MM.1S (cell line): ENCODE data around the gene FIBP.

Experiments used
- DNase-seq: peaks from one replicate; pipeline ENCODE4 v3.0.0-alpha.2; 2015
- H2AFZ ChIP-seq: fragments of 300-600 bp; sonication (generic); 2 replicates; pipeline ENCODE4 v1.6.0; 2016; ENCODE audit warnings: antibody characterized with exemption, low read length
- H3F3A ChIP-seq: fragments of 300-600 bp; sonication (generic); 2 replicates; pipeline ENCODE4 v1.6.1; 2016; ENCODE audit warnings: mild to moderate bottlenecking, antibody characterized with exemption, low read length, moderate library complexity, mixed read lengths; ENCODE audit not compliant: insufficient read depth
- H3K27ac ChIP-seq: fragments of 300-600 bp; sonication (generic); 2 replicates; pipeline ENCODE4 v1.5.1; 2016; ENCODE audit warnings: mild to moderate bottlenecking, low read length
- H3K27me3 ChIP-seq: fragments of 300-600 bp; sonication (generic); replicated peaks from 2 replicates; pipeline ENCODE4 v1.6.0; 2016; ENCODE audit warnings: low read length; ENCODE audit not compliant: insufficient read depth
- H3K36me3 ChIP-seq: fragments of 300-600 bp; sonication (generic); replicated peaks from 2 replicates; pipeline ENCODE4 v1.6.1; 2016; ENCODE audit warnings: mild to moderate bottlenecking, low read length, mixed read lengths; ENCODE audit not compliant: insufficient read depth
- H3K4me1 ChIP-seq: fragments of 300-600 bp; sonication (generic); 2 replicates; pipeline ENCODE4 v1.6.1; 2016; ENCODE audit warnings: low read length, mixed read lengths
- H3K4me2 ChIP-seq: fragments of 300-600 bp; sonication (generic); 2 replicates; pipeline ENCODE4 v1.6.0; 2016; ENCODE audit warnings: low read depth, low read length
- H3K4me3 ChIP-seq: fragments of 300-600 bp; sonication (generic); 2 replicates; pipeline ENCODE4 v1.5.1; 2016; ENCODE audit warnings: low read length, mixed read lengths
- H3K79me2 ChIP-seq: fragments of 300-600 bp; sonication (generic); 2 replicates; pipeline ENCODE4 v1.6.1; 2016; ENCODE audit warnings: mixed run types, low read length, mixed read lengths
- H3K9ac ChIP-seq: fragments of 300-600 bp; sonication (generic); 2 replicates; pipeline ENCODE4 v1.6.1; 2016; ENCODE audit warnings: low read length, mixed read lengths
- H3K9me2 ChIP-seq: fragments of 300-600 bp; sonication (generic); replicated peaks from 2 replicates; pipeline ENCODE4 v1.6.1; 2016; ENCODE audit warnings: mild to moderate bottlenecking, low read length, mixed read lengths; ENCODE audit not compliant: insufficient read depth
- H3K9me3 ChIP-seq: fragments of 300-600 bp; sonication (generic); replicated peaks from 2 replicates; pipeline ENCODE4 v1.6.1; 2016; ENCODE audit warnings: mild to moderate bottlenecking, low read length, mixed read lengths; ENCODE audit not compliant: insufficient read depth
- H4K20me1 ChIP-seq: fragments of 300-600 bp; sonication (generic); 2 replicates; pipeline ENCODE4 v1.6.1; 2016; ENCODE audit warnings: mild to moderate bottlenecking, low read length, moderate library complexity, mixed read lengths; ENCODE audit not compliant: insufficient read depth
- CTCF ChIP-seq: fragments of 300-600 bp; sonication (generic); IDR thresholded peaks from 2 replicates; pipeline ENCODE4 v1.5.1; 2016; ENCODE audit warnings: antibody characterized with exemption, low read length, mixed read lengths
- EZH2 ChIP-seq: fragments of 300-600 bp; sonication (generic); optimal IDR thresholded peaks from 2 replicates; pipeline ENCODE3; 2017; ENCODE audit warnings: low read depth, mild to moderate bottlenecking, antibody characterized with exemption, low read length, mixed read lengths
- EZH2phosphoT487 ChIP-seq: fragments of 300-600 bp; sonication (generic); IDR thresholded peaks from 2 replicates; pipeline ENCODE4 v1.6.1; 2018; ENCODE audit warnings: antibody characterized with exemption, low read length

The FIBP gene

GRCh38 chr11:65903715-65904114 lies 15.4 kb upstream of the FIBP start:
- no peak for DNase-seq
- H3K27ac ChIP-seq: no peak overlapping the region

GRCh38 chr11:65903068-65903481 lies 14.8 kb upstream of the FIBP start:
- Histone ChIP-seq H3K4me3 (no peak overlapping the region), H3K4me1 (peaks cover 27% of the 10 kb centered on the region), H3K27ac (no peak overlapping the region), H3K9me2 (no peaks in the 10 kb centered on the region), H3K4me2 (no peak overlapping the region), H3K9ac (no peak overlapping the region), H3F3A (peaks cover 9% of the 10 kb centered on the region; the same call in 1 of the 2 replicates), H3K9me3 (no peaks in the 10 kb centered on the region), H4K20me1 (no peaks in the 10 kb centered on the region), H3K27me3 (peaks cover 11% of the 10 kb centered on the region; the same call in 1 of the 2 replicates), H3K36me3 (no peaks in the 10 kb centered on the region), H3K79me2 (no peaks in the 10 kb centered on the region), H2AFZ (no peak overlapping the region)
- DNase-seq: no peak
- TF ChIP-seq EZH2: no peak
- TF ChIP-seq EZH2phosphoT487: no peak
- TF ChIP-seq CTCF: no peak

More at GRCh38 chr11:65903715-65904114, 15.4 kb upstream of the FIBP start:
- no peak overlapping the region for H3K9ac ChIP-seq
- H3K27me3 ChIP-seq: peaks cover 7% of the 10 kb centered on the region; the same call in 1 of the 2 replicates
- no peaks in the 10 kb centered on the region for H3K36me3 ChIP-seq
- H3K79me2 ChIP-seq: no peaks in the 10 kb centered on the region
- TF ChIP-seq EZH2phosphoT487 (no peak), EZH2 (no peak), CTCF (no peak)
- H3F3A ChIP-seq: peaks cover 11% of the 10 kb centered on the region; the same call in 1 of the 2 replicates
- H2AFZ ChIP-seq: no peak overlapping the region
- no peaks in the 10 kb centered on the region for H4K20me1 ChIP-seq
- H3K9me3 ChIP-seq: no peaks in the 10 kb centered on the region
- no peaks in the 10 kb centered on the region for H3K9me2 ChIP-seq
- no peak overlapping the region for H3K4me2 ChIP-seq
- no peak overlapping the region for H3K4me3 ChIP-seq
- peaks cover 30% of the 10 kb centered on the region for H3K4me1 ChIP-seq

DNA sequence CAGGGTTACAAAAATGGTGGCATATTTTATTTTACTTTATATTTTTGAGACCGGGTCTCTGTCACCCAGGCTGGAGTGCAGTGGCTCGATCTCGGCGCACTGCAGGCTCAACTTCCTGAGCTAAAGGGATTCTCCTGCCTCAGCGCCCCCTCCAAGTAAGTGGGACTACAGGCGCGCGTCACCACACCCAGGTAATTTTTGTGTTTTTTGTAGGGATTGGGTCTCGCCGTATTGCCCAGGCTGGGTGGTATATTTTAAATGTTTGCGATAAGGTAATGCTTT lies 12.6 kb upstream of the FIBP start:
- no peaks in the 10 kb centered on the region for H3K36me3 ChIP-seq
- peaks cover 11% of the 10 kb centered on the region for H3K27me3 ChIP-seq
- H3F3A ChIP-seq: peaks cover 13% of the 10 kb centered on the region; the same call in 1 of the 2 replicates
- peaks cover 26% of the 10 kb centered on the region for H3K4me1 ChIP-seq
- H3K9me3 ChIP-seq: no peaks in the 10 kb centered on the region
- no peaks in the 10 kb centered on the region for H3K79me2 ChIP-seq
- H2AFZ ChIP-seq: no peak overlapping the region
- TF ChIP-seq EZH2: no peak
- no peak for TF ChIP-seq CTCF
- TF ChIP-seq EZH2phosphoT487: no peak
- no peaks in the 10 kb centered on the region for H4K20me1 ChIP-seq
- peak overlapping the region; percentile 76; the same call in 1 of the 2 replicates for H3K4me2 ChIP-seq
- no peak overlapping the region for H3K9ac ChIP-seq
- peak overlapping the region; percentile 59; the same call in 1 of the 2 replicates for H3K4me3 ChIP-seq
- H3K9me2 ChIP-seq: no peaks in the 10 kb centered on the region
- no peak overlapping the region for H3K27ac ChIP-seq
- no peak for DNase-seq
